ENCODE measurements around the gene NT5DC1.

The NT5DC1 gene

DNA sequence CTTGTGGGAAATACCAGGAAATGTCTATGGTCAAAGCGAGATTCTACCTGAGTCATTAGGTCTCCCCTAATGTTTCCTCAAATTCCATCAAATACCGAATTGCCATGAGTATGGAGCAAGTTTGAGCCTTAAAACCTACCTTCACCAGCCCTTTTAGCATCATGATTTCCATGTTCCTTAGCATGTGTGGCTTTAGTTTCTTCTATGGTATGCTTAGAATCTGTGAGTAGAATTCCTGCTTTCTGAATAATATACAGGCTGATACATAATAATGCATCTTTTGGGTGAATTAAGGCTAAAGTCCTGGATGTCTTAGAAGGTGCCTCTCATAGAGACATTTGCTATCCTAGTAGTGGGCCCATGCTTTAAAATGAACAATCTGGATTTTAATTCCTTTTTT is 121.3 kb downstream of the NT5DC1 start:
- H3K36me3 Mint-ChIP-seq (ENCODE audit: low read depth), result peaks cover 5% of the 10 kb centered on the region
- no peak overlapping the region for H3K27ac Mint-ChIP-seq
- TF ChIP-seq, protein P1, sequence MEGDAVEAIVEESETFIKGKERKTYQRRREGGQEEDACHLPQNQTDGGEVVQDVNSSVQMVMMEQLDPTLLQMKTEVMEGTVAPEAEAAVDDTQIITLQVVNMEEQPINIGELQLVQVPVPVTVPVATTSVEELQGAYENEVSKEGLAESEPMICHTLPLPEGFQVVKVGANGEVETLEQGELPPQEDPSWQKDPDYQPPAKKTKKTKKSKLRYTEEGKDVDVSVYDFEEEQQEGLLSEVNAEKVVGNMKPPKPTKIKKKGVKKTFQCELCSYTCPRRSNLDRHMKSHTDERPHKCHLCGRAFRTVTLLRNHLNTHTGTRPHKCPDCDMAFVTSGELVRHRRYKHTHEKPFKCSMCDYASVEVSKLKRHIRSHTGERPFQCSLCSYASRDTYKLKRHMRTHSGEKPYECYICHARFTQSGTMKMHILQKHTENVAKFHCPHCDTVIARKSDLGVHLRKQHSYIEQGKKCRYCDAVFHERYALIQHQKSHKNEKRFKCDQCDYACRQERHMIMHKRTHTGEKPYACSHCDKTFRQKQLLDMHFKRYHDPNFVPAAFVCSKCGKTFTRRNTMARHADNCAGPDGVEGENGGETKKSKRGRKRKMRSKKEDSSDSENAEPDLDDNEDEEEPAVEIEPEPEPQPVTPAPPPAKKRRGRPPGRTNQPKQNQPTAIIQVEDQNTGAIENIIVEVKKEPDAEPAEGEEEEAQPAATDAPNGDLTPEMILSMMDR (IDR thresholded peaks at IDR 0.05), result no peak
- DNase-seq, result no peak
- H3K27me3 Mint-ChIP-seq (ENCODE audit: low read depth, poor library complexity), result no peaks in the 10 kb centered on the region
- no peak overlapping the region for H3K4me3 Mint-ChIP-seq
- H3K9me3 Mint-ChIP-seq, result no peaks in the 10 kb centered on the region
- H3K4me1 Mint-ChIP-seq, result peaks cover 10% of the 10 kb centered on the region

DNA sequence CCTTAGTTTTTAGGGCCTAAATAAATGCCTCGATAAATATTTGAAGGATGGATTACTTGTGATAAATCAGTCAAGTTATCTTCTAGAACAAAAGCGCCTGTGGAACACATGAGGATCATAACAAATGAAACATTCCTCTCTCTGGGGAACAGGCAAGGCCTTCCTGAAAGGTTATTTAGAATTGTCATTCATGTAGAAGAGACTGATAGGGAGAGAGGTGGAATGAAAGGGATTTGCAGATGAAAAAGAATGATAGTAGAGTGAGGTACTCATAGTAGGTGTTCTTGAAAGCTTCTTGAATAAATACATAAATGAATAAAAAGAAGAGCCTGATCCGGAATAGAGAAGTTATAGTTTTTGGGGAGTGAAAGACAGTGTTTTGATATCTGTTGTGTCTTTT is 122.7 kb downstream of the NT5DC1 start:
- TF ChIP-seq, protein P1 (IDR thresholded peaks at IDR 0.05), result no peak
- DNase-seq, result no peak
- Mint-ChIP-seq H3K4me3 (no peak overlapping the region), H3K9me3 (no peaks in the 10 kb centered on the region), H3K4me1 (peaks cover 10% of the 10 kb centered on the region), H3K27me3 (ENCODE audit: low read depth, poor library complexity) (no peaks in the 10 kb centered on the region), H3K36me3 (ENCODE audit: low read depth) (peaks cover 5% of the 10 kb centered on the region), H3K27ac (no peak overlapping the region)

DNA sequence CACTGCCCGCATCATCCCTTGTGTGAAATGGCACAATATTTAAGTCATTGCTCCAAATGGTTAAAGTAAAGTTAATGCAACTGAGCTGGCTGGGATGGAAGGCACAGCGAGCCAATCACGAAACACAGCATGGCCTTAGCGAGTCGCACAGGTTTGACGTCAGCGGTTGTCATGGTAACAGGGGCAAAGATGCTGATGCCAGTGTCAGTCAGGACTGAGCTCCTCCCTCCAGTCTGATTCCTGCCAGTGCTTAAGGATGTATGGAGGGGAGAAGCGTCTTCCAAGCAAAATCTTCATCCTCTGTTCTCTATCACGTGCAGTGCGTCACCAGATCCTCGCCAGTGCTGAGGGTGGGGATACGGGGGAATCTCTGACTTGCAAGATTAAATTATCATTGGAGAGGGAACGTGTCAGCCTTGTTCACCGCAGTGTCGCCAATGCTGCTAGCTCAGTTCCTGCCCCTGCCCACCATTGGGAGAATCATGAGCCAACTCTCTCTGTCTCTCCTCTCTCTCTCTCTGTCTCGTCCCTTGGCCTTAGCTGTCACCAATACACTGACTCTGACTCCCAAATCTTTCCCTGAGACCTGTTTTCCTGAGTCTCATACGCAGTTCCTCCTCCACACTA is 128.7 kb downstream of the NT5DC1 start:
- DNase-seq, result peak; percentile 75

DNA sequence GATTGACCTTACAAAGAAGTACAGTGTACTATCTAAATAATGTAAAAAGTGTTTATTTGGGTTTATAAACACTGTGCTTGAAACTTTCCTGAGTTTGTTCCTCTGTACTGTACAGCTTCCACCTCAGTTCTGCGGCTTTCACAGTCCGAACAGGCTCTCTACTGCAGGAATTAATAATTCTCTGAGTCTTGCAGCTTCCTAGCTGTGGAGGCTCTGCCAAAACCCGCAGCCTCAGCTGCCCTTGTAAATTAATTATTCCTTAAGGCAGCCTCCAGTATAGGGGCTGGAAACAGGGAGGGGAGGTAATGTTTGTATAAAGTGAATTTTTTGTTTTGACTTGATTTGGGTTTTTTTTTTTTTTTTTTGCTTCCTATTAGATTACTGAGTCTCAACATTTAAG is 134.0 kb downstream of the NT5DC1 start:
- TF ChIP-seq, protein P1 (IDR thresholded peaks at IDR 0.05), result no peak
- peaks cover 3% of the 10 kb centered on the region for H3K36me3 Mint-ChIP-seq (ENCODE audit: low read depth)
- H3K9me3 Mint-ChIP-seq, result no peaks in the 10 kb centered on the region
- no peak for DNase-seq
- no peaks in the 10 kb centered on the region for H3K27me3 Mint-ChIP-seq (ENCODE audit: low read depth, poor library complexity)
- no peaks in the 10 kb centered on the region for H3K4me1 Mint-ChIP-seq
- no peak overlapping the region for H3K27ac Mint-ChIP-seq
- no peak overlapping the region for H3K4me3 Mint-ChIP-seq

More for the DNA sequence above, 128.7 kb downstream of the NT5DC1 start:
- Mint-ChIP-seq H3K36me3 (ENCODE audit: low read depth) (peaks cover 9% of the 10 kb centered on the region), H3K4me3 (peak overlapping the region; percentile 61), H3K9me3 (no peaks in the 10 kb centered on the region), H3K27me3 (ENCODE audit: low read depth, poor library complexity) (no peaks in the 10 kb centered on the region), H3K4me1 (peaks cover 7% of the 10 kb centered on the region), H3K27ac (no peak overlapping the region)
- TF ChIP-seq, protein P1 (IDR thresholded peaks at IDR 0.05), result no peak

DNA sequence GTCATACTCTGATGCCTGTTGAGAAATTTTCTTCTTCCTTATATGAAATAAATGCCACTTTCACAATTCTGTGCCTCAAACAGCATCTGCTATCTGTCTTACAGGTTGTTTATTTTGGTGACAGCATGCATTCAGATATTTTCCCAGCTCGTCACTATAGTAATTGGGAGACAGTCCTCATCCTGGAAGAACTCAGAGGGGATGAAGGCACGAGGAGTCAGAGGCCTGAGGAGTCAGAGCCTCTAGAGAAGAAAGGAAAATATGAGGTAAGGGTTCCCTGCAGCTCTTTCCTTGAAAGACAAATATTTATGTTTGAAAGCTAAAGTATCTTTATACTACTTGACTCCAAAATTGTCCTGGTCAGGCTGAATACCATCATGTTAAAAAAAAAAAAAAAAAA is 137.4 kb downstream of the NT5DC1 start:
- H3K36me3 Mint-ChIP-seq (ENCODE audit: low read depth), result peaks cover 16% of the 10 kb centered on the region
- TF ChIP-seq, protein P1 (IDR thresholded peaks at IDR 0.05), result no peak
- DNase-seq, result no peak
- no peak overlapping the region for H3K4me3 Mint-ChIP-seq
- H3K9me3 Mint-ChIP-seq, result no peaks in the 10 kb centered on the region
- no peak overlapping the region for H3K27ac Mint-ChIP-seq
- no peaks in the 10 kb centered on the region for H3K4me1 Mint-ChIP-seq
- no peaks in the 10 kb centered on the region for H3K27me3 Mint-ChIP-seq (ENCODE audit: low read depth, poor library complexity)

DNA sequence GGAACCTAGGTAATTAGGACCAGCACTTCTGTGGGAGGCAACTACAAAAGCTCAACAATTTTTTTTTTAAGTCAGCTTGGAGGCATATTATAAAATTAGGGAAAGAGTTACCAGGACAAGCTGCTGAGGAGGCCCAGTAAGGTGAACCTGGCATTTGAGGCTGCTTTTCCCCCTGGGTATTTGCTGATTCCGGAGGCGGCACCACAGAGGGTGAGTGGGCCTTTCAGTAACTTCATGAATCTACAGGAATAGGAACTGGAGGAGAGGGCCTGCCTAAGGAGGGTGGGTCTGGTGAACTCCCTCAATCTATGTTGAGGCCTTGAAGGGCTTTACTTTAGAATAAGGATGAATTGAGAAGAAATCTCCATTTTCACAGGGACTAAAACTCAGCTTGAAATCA is 138.6 kb downstream of the NT5DC1 start:
- H3K4me1 Mint-ChIP-seq, result no peaks in the 10 kb centered on the region
- H3K27ac Mint-ChIP-seq, result no peak overlapping the region

More for the DNA sequence above, 138.6 kb downstream of the NT5DC1 start:
- Mint-ChIP-seq H3K36me3 (ENCODE audit: low read depth) (peaks cover 16% of the 10 kb centered on the region), H3K9me3 (no peaks in the 10 kb centered on the region), H3K4me3 (no peak overlapping the region), H3K27me3 (ENCODE audit: low read depth, poor library complexity) (no peaks in the 10 kb centered on the region)
- no peak for DNase-seq
- TF ChIP-seq, protein P1 (IDR thresholded peaks at IDR 0.05), result no peak

Data from nephron progenitor cell (in vitro differentiated cells).